ENCODE measurements around the gene KIRREL3. TPM values are rescaled to one million over a fixed set of nuclear protein-coding genes. Genes with fewer than 3 reads are reported as not detected.
"Not testable (repeated sequence)": the region's sequence is repeated elsewhere in the genome, so short reads cannot be mapped to it uniquely, and the experiment has no call there.

The KIRREL3 gene
- polyA plus RNA-seq, 3 donors, result 2.1 to 2.6 (median 2.5) TPM

DNA sequence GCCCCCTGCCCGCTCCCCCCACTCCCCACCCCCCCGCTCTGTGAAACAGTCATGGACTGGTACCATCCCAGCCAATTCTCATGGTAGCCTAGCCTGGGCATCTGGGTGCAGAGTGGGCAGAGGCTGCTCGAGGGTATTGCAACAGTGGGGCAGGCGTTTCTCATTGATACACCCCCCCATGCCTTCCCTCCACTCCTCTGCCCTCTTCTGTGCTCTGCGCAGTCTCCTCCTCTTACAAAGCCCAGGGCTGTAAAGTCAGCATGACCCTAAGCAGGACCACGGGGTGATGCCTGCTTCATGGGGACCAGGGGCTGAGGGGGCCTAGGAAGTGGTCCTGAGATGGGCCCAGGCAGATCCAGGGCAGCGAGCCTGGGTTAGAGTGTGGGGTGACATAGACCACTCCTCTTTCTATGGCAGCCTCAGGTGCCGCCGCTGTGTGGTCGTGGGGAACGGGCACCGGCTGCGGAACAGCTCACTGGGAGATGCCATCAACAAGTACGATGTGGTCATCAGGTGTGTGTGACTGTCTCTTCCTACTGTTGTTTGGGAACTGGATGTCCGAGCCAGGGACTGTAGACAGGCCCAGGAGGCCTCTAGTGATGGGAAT is 592.8 kb downstream of the KIRREL3 start:
- DNase-seq (ENCODE audit: extremely low read depth in 1 of 11, low read depth in 9 of 11, low spot score in 4 of 11), result no peak

DNA sequence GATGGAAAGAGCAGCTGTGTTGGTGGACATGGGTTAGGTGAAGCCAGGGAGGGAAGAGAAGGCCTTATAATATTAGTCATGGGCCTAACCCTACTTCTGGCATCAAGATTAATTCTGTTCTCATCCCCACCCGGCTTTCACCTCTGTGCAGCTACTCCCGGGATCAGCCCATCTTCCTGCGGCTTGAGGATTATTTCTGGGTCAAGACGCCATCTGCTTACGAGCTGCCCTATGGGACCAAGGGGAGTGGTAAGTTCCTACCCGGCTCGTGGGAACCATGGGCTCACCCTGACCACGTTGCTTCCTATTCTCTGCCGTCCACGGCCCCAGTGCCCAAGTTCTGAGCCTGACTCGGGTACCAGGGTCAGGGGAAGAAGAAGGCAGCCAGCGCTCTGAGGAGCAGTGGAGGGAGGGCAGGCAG is 593.5 kb downstream of the KIRREL3 start:
- no peak for DNase-seq (ENCODE audit: extremely low read depth in 1 of 11, low read depth in 9 of 11, low spot score in 4 of 11)

DNA sequence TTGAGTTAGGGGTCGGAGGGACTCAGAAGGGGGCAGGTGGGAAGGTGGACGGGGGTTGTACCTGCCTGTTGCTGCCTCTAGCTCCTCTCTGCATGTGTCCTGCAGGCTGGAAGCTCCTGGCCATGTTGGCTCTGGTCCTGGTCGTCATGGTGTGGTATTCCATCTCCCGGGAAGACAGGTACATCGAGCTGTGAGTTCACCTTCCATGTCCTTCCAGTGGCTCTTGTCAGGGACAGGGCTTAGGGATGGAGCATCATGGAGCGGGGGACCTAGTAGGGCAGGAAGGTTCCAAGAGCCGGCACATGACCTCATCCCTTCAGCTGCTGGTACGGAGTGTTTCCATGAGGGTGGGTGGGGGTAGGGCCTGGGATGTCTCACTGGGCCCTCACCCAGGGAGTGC is 594.2 kb downstream of the KIRREL3 start:
- no peak for DNase-seq (ENCODE audit: extremely low read depth in 1 of 11, low read depth in 9 of 11, low spot score in 4 of 11)

DNA sequence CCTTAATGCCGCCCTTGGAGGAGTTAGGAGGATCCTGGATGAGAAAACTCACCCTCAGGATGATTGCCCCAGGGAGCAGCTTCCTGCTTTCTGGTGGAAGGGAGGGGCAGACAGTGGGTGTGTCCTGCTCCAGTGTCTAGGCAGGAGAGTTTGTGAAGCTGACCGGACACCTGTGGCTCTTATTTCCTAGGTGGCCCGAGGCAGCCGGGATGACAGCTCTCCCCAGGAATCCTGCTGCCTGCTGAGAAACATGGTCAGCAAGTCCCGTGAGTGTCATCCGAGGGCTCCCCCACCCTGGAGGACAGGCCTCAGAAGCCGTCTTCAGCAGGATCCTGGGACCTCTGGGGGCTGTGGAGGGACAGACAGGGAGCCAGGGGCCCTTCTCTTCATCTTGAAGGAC is 594.7 kb downstream of the KIRREL3 start:
- no peak for DNase-seq (ENCODE audit: extremely low read depth in 1 of 11, low read depth in 9 of 11, low spot score in 4 of 11)

DNA sequence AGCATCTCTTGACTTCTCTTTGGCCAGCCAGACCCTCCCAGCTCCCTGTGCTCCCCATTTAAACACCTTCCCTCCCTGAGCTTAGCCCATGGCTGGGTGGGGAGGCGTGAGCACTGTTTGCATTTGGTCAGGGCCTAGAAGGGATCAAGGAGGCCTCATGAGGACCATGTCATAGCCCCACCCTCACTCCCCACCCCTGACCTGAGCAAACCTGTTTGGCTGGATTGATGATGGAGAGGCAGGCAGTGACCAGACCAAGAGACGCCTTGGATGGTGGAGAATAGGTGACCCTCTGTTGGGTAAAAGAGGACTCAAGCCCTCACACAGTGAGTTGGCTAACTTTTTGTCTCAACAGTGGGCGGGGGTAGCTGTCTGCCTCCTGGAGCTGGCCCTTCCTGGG is 595.2 kb downstream of the KIRREL3 start:
- DNase-seq (ENCODE audit: extremely low read depth in 1 of 11, low read depth in 9 of 11, low spot score in 4 of 11), result no peak

DNA sequence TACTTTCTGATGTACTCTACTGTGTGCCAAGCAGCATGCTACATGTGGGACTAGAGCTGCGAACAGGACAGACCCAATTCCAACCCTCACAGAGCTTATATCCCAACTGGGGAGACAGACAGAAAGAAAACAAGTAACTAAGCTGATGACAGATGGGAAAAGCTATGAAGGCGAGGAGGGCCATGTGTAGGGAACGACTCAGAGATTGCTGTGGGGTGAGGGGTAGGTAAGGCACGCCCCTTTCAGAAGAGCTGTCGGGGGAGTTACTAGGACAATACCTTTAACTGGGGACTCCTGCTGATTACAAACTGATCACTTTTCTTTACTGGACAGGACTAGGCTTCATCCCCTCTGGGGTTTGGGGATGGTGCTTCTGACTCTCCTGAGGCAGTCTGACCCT is 596.2 kb downstream of the KIRREL3 start:
- DNase-seq (ENCODE audit: extremely low read depth in 1 of 11, low read depth in 9 of 11, low spot score in 4 of 11), result no peak

DNA sequence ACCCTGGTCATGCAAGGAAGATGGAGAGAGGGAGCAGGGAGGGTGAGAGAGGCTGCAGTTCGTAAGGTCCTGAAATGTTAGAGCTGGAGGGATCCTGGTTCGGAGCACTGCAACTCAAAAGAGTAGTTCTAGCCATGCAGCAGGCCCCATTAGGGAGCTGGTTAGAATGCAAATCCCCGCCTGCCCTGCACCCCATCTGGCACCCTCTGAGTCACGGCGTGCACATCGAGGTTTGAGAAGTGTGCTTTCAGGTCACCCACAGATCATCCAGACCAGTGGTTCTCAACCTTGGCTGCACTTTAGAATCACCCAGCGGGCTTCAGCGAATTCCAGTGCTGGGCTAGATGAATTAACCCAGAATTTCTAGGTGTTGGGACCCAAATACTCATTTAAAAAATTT is 596.9 kb downstream of the KIRREL3 start:
- DNase-seq (ENCODE audit: extremely low read depth in 1 of 11, low read depth in 9 of 11, low spot score in 4 of 11), result no peak

DNA sequence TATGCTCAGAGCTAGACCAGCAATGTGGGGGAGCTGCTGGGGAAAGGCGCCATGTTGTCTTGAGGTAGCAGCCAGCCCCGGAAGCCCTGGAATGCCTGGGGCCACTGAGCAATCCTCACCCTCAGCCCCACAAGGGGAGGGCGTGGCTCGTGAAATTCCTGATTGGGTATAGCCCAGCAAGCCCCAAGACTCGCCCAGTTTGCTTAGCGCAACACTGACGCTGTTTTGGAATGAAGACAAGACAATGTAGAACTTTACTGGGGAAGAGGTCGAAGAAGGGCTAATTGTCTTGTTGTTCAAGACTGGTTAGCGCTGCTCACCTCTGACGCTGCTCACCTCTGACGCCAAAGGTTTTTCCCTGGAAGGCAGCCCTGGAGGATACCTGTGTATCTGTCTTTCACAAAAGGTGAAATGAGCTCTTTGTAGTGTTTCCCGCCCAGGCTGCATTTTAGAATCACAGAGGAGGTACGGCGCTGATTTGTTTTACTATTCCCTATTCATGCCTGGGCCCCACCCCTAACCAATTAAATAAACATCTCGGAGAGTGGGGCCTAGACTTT is 597.5 kb downstream of the KIRREL3 start:
- no peak for DNase-seq (ENCODE audit: extremely low read depth in 1 of 11, low read depth in 9 of 11, low spot score in 4 of 11)

DNA sequence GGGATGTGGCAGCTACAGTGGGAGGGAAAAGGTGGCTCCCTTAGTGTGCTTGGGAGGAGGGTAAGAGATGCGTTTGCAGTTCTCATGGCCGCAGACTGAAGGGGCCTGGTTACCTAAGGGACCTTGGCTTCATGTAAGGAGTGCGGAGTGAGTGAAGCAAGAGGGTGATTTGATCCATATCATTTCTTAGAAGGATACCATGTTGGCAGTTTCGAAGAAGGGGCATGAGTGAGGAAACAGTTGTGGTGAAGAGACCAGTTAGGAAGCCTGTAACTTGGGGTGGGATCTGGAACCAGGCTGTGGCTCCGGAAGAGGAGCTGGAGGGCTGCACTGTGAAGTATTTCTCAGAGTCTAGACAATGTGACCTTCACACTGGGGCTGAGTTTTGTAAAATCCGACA is 600.1 kb downstream of the KIRREL3 start:
- DNase-seq (ENCODE audit: extremely low read depth in 1 of 11, low read depth in 9 of 11, low spot score in 4 of 11), result no peak

DNA sequence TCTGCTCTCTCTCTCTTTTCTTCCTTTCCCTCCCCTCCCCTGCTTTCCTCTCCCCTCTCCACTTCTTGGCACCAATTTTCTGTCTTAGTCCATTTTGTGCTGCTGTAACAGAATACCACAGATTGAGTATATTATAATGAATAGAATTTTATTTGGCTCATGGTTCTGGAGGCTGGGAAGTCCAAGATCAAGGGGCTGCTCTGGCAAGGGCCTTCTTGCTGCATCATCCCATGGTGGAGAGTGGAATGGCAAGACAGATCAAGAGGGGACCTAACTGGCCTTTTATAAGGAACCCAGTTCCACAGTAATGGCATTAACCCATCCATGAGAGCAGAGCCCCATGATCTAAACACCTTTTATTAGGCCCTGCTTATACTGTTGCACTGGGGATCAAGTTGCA is 600.6 kb downstream of the KIRREL3 start:
- DNase-seq (ENCODE audit: extremely low read depth in 1 of 11, low read depth in 9 of 11, low spot score in 4 of 11), result no peak

DNA sequence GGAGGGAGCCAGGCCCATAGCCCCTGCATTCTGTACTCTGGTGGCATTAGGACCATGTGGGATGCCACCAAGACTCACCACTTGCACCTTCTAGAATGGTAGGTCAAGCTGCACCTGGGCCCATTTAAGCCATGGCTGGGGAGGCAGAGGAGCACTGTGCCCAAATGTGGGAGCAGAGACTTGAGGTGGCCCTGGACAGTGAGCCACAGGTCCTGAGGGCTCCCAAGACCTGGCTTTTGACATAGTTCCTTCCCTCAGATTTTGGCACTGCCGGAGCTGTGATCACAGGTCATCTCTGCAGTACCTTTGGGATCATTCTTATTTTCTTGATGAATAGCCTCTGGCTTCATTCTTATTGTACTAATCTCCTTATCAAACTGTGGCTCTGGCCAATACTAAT is 601.8 kb downstream of the KIRREL3 start:
- DNase-seq (ENCODE audit: extremely low read depth in 1 of 11, low read depth in 9 of 11, low spot score in 4 of 11), result no peak

DNA sequence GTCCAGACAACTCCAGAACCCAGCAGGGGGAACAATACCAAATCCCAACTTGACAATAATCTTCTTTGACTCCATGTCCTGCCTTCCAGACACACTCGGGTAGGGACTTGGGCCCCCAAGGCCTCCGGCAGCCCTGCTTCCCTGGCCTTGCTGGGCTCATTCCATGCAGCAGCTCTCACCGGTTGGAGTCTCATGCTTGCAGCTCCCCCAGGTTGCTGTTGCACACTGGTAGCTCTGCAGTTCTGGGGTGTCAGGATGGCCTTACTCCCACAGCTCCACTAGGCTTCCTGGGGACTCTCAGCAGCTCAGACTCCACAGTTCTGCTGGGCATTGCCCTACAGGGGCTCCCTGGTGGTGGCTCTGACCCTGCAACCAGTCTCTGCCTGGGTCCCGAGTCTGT is 602.3 kb downstream of the KIRREL3 start:
- no peak for DNase-seq (ENCODE audit: extremely low read depth in 1 of 11, low read depth in 9 of 11, low spot score in 4 of 11)

DNA sequence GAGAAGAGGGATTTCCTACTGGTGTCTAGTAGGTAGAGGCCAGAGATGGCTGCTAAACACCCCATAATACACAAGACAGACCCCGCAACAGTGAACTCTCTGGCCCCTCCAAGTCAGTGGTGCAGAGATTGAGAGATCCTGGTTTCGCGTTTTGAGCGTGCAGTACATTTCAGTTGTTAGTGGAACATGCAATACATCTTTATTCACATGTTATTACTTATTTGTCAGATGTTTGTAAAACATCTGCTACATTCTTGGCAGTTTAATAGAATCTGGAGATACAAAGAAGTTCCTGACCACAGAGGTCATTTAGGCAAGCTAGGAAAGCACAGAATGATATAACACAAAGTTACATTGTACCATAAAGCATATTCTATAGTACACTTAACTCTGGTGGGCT is 603.6 kb downstream of the KIRREL3 start:
- DNase-seq (ENCODE audit: extremely low read depth in 1 of 11, low read depth in 9 of 11, low spot score in 4 of 11), result no peak

DNA sequence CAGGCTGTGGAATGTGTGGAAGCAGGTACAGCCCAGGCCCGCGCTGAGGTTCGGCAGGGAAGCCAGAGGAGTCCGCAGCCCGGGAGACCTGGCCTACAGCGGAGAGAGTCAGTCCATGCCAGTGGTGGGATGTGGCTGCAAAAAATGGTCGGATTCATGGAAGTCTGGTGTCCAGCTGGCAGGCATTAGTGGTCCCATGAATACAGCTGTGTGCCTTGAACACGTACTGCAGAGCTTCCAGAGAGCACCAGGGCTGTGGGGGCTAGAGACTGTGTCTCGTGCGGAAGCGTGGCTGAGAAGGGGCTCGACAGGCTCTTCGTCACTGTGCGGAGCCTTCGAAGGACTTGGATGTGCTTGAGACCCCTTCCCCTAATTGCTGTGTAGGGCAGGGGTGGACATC is 604.3 kb downstream of the KIRREL3 start:
- DNase-seq (ENCODE audit: extremely low read depth in 1 of 11, low read depth in 9 of 11, low spot score in 4 of 11), result not testable (repeated sequence)

DNA sequence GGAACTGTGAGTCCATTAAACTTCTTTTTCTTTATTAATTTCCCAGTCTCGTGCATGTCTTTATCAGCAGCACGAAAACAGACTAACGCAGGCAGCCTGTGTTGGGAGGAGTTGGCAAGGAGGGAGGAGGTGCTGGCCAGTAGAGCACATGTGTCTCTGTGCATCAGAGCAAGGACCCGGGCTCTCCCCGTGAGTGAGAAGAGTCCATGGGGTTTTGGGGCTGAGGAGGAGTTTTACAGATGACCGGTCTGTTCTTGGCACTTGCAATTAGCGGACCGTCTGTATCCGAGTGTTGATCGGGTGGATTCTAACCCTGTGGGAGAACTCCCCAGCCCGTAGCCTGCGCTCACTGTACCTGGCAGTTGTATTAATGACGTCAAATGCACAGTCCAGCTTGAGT is 604.8 kb downstream of the KIRREL3 start:
- not testable (repeated sequence) for DNase-seq (ENCODE audit: extremely low read depth in 1 of 11, low read depth in 9 of 11, low spot score in 4 of 11)

DNA sequence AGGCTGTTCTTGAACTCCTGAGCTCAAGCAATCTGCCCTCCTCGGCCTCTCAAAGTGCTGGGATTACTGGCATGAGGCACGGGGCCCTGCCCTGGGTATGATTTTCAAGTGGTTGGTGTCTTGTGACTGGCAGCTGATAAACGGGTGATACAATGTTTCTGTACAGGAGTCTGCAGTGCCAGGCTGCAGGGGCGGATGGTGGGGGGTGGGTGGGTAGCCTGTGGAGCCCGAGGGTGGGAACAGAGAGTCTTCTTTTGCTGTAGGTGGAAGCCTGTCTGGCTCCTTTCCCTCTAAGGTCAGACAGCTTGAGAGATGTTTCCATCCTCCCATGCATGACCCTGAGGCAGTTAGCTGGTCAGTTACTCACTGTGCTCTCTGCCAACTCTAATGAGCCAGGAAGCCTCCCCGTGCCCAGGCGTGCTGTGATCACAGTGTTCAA is 605.9 kb downstream of the KIRREL3 start:
- DNase-seq (ENCODE audit: extremely low read depth in 1 of 11, low read depth in 9 of 11, low spot score in 4 of 11), result not testable (repeated sequence)

DNA sequence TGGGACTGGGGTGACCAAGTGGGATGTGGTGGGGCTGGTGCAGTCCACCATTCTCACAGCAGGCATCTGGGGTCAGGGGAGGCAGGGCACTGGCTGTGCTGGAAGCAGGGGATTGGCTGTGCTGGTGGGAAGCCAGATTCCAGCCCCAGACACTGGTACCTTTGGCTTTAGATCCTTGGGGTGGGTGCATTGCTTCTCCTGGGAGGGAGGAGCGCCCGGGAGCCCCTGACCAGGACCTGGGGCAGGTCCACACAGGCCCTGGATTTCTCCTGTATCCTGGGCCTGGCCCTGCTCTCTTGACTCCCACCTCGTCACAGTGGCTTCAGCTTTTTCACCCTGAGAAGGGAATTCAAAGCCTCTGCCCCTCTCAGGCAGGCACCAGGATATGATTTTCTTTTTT is 606.5 kb downstream of the KIRREL3 start:
- no peak for DNase-seq (ENCODE audit: extremely low read depth in 1 of 11, low read depth in 9 of 11, low spot score in 4 of 11)

DNA sequence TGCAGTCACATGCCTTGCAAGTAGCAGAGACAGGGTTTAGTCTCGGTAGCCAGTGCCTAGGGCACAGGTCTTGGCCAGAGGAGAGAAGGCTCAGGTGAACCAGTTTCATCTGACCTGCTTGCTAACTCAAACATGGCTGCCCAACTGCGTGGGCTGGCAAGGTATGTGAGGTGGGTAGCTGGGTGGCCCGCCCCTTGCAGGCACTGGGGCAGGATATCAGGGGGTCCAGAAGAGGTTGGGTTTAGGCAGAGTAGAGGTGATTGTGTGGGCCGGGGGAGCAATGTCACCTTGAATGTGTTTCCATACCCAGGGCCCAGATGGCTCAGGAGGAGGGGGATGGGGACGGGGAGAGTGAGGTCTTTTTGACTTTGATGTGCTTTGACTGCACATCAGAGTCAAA is 607.4 kb downstream of the KIRREL3 start:
- DNase-seq (ENCODE audit: extremely low read depth in 1 of 11, low read depth in 9 of 11, low spot score in 4 of 11), result no peak

DNA sequence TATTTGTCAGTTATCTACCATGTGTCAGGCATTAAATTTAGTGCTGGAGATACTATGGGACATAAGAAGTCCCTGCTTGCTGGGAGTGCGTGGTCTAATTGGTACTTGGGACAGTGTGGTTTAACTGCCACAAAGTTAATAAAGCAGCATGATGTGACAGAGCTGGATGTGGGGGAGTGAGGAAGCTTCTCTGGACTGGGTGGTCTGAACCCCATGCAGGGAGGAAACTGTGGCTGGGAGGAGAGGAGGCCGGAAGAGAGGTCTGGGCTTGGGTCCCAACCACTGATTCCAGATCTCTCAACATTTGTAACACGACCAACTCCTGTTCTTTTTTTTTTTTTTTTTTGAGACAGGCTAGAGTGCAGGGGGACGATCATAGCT is 607.9 kb downstream of the KIRREL3 start:
- DNase-seq (ENCODE audit: extremely low read depth in 1 of 11, low read depth in 9 of 11, low spot score in 4 of 11), result peak in 3 of 11 donors; percentile 22 to 40 (median 30)

DNA sequence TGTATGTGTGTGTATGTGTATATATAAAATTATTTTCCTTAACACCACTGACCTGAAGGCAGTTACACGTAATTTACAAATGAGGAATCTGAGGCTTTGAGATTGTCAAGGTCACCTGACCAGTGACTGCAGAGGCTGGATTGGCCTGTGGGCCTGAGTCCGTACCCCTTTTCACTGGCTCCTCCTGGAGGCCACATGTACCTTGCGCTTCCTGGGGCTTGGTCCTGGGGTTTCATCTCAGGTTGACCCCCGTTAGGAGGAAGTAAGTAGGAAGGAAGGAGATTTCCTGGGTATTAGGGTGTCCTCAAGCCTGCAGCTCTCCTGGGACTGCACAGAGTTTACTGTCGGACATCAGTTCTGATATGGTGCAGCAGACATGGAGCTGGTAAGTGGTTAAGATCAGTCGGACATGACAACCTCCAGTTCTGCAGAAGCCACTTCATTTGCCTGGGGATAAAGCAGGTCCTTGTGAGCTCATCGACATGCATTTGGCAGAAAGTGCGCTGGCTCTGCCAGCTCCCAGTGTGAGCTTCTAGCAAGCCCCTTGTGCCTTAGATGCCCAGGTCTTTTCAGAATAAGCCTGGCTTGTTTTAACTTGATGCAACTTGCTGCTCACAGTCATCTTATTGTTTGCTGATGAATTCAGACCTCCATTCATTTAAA is 608.5 kb downstream of the KIRREL3 start:
- no peak for DNase-seq (ENCODE audit: extremely low read depth in 1 of 11, low read depth in 9 of 11, low spot score in 4 of 11)

Data from renal cortex interstitium (tissue), 11 donors.